Fibroblast of pulmonary artery (primary cell): Measurements from ENCODE around the gene SUFU.
"Not testable (repeated sequence)": the region's sequence is repeated elsewhere in the genome, so short reads cannot be mapped to it uniquely, and the experiment has no call there.

ENCODE experiments used
- DNase-seq: peaks from one replicate; pipeline ENCODE4 v3.0.0-alpha.2; 2010; ENCODE audit warnings: low read depth
- H3K4me3 ChIP-seq: replicated peaks from 2 replicates; pipeline ENCODE4 v1.5.1; 2011; ENCODE audit warnings: low read depth, mild to moderate bottlenecking, control low read depth, low read length, moderate library complexity
- CTCF ChIP-seq: IDR thresholded peaks from 2 replicates; pipeline ENCODE4 v1.5.1; 2011; ENCODE audit warnings: mild to moderate bottlenecking, control low read depth, low read length, inconsistent platforms; ENCODE audit errors: missing control alignments

Gene SUFU

GRCh38 chr10:102524746-102525145 lies 21.0 kb downstream of the SUFU start:
- no peak overlapping the region for H3K4me3 ChIP-seq
- DNase-seq = no peak
- no peak for TF ChIP-seq CTCF

DNA sequence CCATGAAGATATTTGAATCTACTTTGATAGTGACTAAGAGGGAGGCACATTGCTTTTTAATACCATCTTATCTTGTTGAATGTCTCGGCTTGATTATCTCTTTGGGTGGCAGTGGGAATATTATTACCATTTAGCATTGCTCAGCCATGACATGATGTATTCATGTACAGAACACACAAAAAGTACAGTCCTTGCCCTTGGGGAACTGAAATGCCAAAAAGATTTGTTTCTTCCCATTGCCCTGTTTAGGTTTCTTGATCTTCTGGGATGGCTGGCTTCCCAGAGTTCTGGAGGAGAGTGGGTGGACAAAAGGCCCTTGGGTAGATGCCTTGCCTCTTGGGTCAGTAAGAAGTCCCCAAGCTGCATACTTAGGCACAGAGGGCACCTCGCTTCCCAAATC lies 23.8 kb downstream of the SUFU start:
- no peak for TF ChIP-seq CTCF
- no peak overlapping the region for H3K4me3 ChIP-seq
- no peak for DNase-seq

- DNase-seq = no peak
- H3K4me3 ChIP-seq = no peak overlapping the region
- no peak for TF ChIP-seq CTCF
These were observed 30.6 kb downstream of the SUFU start for GRCh38 chr10:102534333-102534732.

- not testable (repeated sequence) for H3K4me3 ChIP-seq, DNase-seq
These were observed 31.2 kb downstream of the SUFU start for GRCh38 chr10:102534966-102535365.

DNA sequence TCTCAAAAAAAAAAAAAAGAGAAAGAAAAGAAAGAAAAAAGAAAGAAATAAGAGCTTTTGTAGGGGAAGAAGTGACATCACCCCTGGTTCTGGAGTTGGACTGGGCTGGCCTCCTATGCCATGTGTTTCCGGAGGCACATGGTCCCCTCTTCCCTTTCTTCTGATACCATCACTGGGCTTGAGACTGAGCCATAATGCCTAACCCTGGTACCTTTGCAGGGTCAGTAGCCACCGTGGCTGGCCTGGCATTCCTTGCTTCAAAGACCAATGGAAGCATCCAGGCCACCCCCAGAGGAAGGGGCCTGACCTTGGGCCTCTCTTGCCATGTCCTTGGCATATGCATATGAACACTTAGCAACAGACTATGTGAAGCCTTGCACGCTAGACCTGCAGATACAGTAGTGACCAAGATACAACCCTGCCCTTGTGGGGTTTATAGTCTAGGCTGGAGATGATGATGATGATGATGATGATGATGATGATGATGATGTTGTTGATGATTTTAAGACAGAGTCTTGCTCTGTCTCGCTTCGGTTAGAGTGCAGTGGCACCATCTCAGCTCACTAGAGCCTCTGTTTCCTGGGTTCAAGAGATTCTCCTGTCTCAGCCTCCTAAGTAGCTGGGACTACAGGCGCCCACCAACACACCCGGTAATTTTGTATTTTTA lies 31.8 kb downstream of the SUFU start:
- TF ChIP-seq CTCF = no peak
- DNase-seq = no peak
- H3K4me3 ChIP-seq = no peak overlapping the region

GRCh38 chr10:102537367-102537766 lies 33.6 kb downstream of the SUFU start:
- DNase-seq = no peak
- TF ChIP-seq CTCF = no peak
- H3K4me3 ChIP-seq = no peak overlapping the region

DNA sequence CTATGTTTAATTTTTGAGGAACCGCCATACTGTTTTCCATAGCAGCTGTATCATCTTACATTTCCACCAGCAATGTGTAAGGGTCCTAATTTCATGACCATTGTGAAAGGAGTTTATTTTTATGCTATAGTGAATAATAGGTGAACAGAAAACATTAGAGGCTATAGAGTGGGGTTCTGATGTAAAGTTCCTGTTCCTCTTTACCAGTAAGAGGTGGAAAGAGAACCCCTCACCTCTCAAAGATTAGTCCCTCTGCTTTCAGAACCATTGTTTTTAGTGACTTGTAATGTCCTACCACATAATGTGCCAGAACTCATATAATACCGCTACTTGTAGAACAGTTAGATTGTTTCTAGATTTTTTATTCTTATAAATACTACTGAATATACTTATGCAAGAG lies 34.2 kb downstream of the SUFU start:
- TF ChIP-seq CTCF = no peak
- no peak for DNase-seq
- H3K4me3 ChIP-seq = no peak overlapping the region
